Dermis blood vessel endothelial cell (primary cell): ENCODE results near the gene WDR54. TPM values are rescaled to one million over a fixed set of nuclear protein-coding genes. Genes with fewer than 3 reads are reported as not detected.

Experiments used
- total RNA-seq: library from RNA; depleted of rRNA; stranded (reverse); fragments of >200 nt; gene quantifications from 2 replicates; pipeline ENCODE4 v1.2.3, GENCODE V29; 2014

The WDR54 gene
- total RNA-seq, 1 donor from 2014 or later = 23.3 TPM

Other genes with a start within 250 kb of the WDR54 start
- 121 and 145 TPM in 2 replicates for gene MOB1A, start 242.9 kb upstream of the WDR54 start, total RNA-seq
- 28.6 and 91.0 TPM in 2 replicates for gene MTHFD2, start 223.1 kb upstream of the WDR54 start, total RNA-seq
- gene SLC4A5, start 78.3 kb upstream of the WDR54 start, total RNA-seq = 0.33 TPM in 1 of 2 replicates, not detected in the other
- 160 and 207 TPM in 2 replicates for gene DCTN1, start 41.4 kb upstream of the WDR54 start, total RNA-seq
- gene C2orf81, start 111 bp upstream of the WDR54 start, total RNA-seq = 0.14 and 0.17 TPM in 2 replicates
- gene RTKN, start 20.2 kb downstream of the WDR54 start, total RNA-seq = 21.6 and 27.0 TPM in 2 replicates
- gene INO80B, start 33.4 kb downstream of the WDR54 start, total RNA-seq = 6.5 and 24.0 TPM in 2 replicates
- 34.3 and 44.9 TPM in 2 replicates for gene WBP1, start 36.7 kb downstream of the WDR54 start, total RNA-seq
- 74.4 and 85.1 TPM in 2 replicates for gene MOGS, start 43.7 kb downstream of the WDR54 start, total RNA-seq
- gene MRPL53, start 51.0 kb downstream of the WDR54 start, total RNA-seq = 25.9 and 33.7 TPM in 2 replicates
- gene CCDC142, start 61.3 kb downstream of the WDR54 start, total RNA-seq = 14.9 and 22.8 TPM in 2 replicates
- gene TTC31, start 61.4 kb downstream of the WDR54 start, total RNA-seq = 18.2 and 21.6 TPM in 2 replicates
- gene LBX2, start 77.9 kb downstream of the WDR54 start, total RNA-seq = 0.98 and 2.9 TPM in 2 replicates
- 9.7 and 11.7 TPM in 2 replicates for gene PCGF1, start 86.0 kb downstream of the WDR54 start, total RNA-seq
- 0.17 TPM in 1 of 2 replicates, not detected in the other for gene TLX2, start 92.7 kb downstream of the WDR54 start, total RNA-seq
- gene DQX1, start 104.5 kb downstream of the WDR54 start, total RNA-seq = not detected in 2 replicates
- 87.2 and 127 TPM in 2 replicates for gene AUP1, start 108.0 kb downstream of the WDR54 start, total RNA-seq
- gene HTRA2, start 108.2 kb downstream of the WDR54 start, total RNA-seq = 50.9 and 51.8 TPM in 2 replicates
- gene LOXL3, start 132.2 kb downstream of the WDR54 start, total RNA-seq = 0.85 and 1.7 TPM in 2 replicates
- 20.8 and 21.5 TPM in 2 replicates for gene DOK1, start 133.0 kb downstream of the WDR54 start, total RNA-seq
- gene M1AP, start 226.6 kb downstream of the WDR54 start, total RNA-seq = not detected in 2 replicates
- gene SEMA4F, start 232.5 kb downstream of the WDR54 start, total RNA-seq = 4.4 and 5.0 TPM in 2 replicates